ENCODE data around the gene AGA.
A peak's percentile ranks its signal among the peaks of the same experiment; 100 is the strongest.

AGA gene

GRCh38 chr4:177487977-177488376 is 45.7 kb upstream of the AGA start:
- H3K4me3 ChIP-seq (ENCODE audit: insufficient read depth in 1 of 2, low read depth in 1 of 2, low read length in 2 of 2), result no peak overlapping the region
- H2BK120ac ChIP-seq (ENCODE audit: low read depth, low read length), result no peak overlapping the region
- H3K27me3 ChIP-seq (ENCODE audit: control insufficient read depth in 1 of 2, insufficient read depth in 1 of 2, low read length in 2 of 2), result no peaks in the 10 kb centered on the region
- no peak overlapping the region for H3K9ac ChIP-seq (ENCODE audit: low read length)
- no peak overlapping the region for H3K4me2 ChIP-seq (ENCODE audit: low read length, poor library complexity, severe bottlenecking)
- H4K8ac ChIP-seq (ENCODE audit: low read length), result no peak overlapping the region
- H2BK12ac ChIP-seq (ENCODE audit: low read length in 2 of 2), result no peak overlapping the region
- H2BK5ac ChIP-seq (ENCODE audit: low read depth, low read length, poor library complexity, severe bottlenecking), result no peak overlapping the region
- no peak overlapping the region for H2AK5ac ChIP-seq (ENCODE audit: low read length, severe bottlenecking)
- no peaks in the 10 kb centered on the region for H3K9me3 ChIP-seq (ENCODE audit: control insufficient read depth, low read length)
- no peak overlapping the region for H3K18ac ChIP-seq (ENCODE audit: low read depth in 1 of 2, low read length in 2 of 2)
- no peaks in the 10 kb centered on the region for H3K4me1 ChIP-seq (ENCODE audit: control insufficient read depth, insufficient read depth, low read depth, low read length)
- no peak overlapping the region for H3K23ac ChIP-seq (ENCODE audit: low read length in 2 of 2)
- no peaks in the 10 kb centered on the region for H3K36me3 ChIP-seq (ENCODE audit: control insufficient read depth in 1 of 2, insufficient read depth in 2 of 2, low read depth in 1 of 2, low read length in 2 of 2)
- no peak overlapping the region for H3K27ac ChIP-seq (ENCODE audit: low read length, poor library complexity, severe bottlenecking)
- DNase-seq, result no peak
- H3K14ac ChIP-seq (ENCODE audit: low read length in 2 of 2), result no peak overlapping the region
- H2BK15ac ChIP-seq (ENCODE audit: low read depth, poor library complexity, severe bottlenecking), result no peak overlapping the region
- H3K4ac ChIP-seq (ENCODE audit: low read depth in 1 of 2, low read length in 2 of 2), result no peak overlapping the region
- no peak overlapping the region for H2AFZ ChIP-seq (ENCODE audit: low read depth, low read length)
- H3K79me1 ChIP-seq (replicated peaks; ENCODE audit: low read length, poor library complexity, severe bottlenecking), result no peaks in the 10 kb centered on the region
- H4K91ac ChIP-seq (ENCODE audit: low read length), result no peak overlapping the region
- 88% methylated on average over 1 of the region's 1 CpG for WGBS

- Histone ChIP-seq H2AK5ac (ENCODE audit: low read length, severe bottlenecking) (no peak overlapping the region), H3K4me2 (ENCODE audit: low read length, poor library complexity, severe bottlenecking) (no peak overlapping the region), H3K18ac (ENCODE audit: low read depth in 1 of 2, low read length in 2 of 2) (no peak overlapping the region), H3K27me3 (ENCODE audit: control insufficient read depth in 1 of 2, insufficient read depth in 1 of 2, low read length in 2 of 2) (no peaks in the 10 kb centered on the region), H3K36me3 (ENCODE audit: control insufficient read depth in 1 of 2, insufficient read depth in 2 of 2, low read depth in 1 of 2, low read length in 2 of 2) (no peaks in the 10 kb centered on the region), H2BK15ac (ENCODE audit: low read depth, poor library complexity, severe bottlenecking) (no peak overlapping the region), H2BK120ac (ENCODE audit: low read depth, low read length) (no peak overlapping the region), H3K4ac (ENCODE audit: low read depth in 1 of 2, low read length in 2 of 2) (no peak overlapping the region), H3K4me3 (ENCODE audit: insufficient read depth in 1 of 2, low read depth in 1 of 2, low read length in 2 of 2) (no peak overlapping the region), H2AFZ (ENCODE audit: low read depth, low read length) (no peak overlapping the region), H3K14ac (ENCODE audit: low read length in 2 of 2) (no peak overlapping the region), H3K23ac (ENCODE audit: low read length in 2 of 2) (no peak overlapping the region), H3K27ac (ENCODE audit: low read length, poor library complexity, severe bottlenecking) (peak overlapping the region; percentile 56), H3K79me1 (replicated peaks; ENCODE audit: low read length, poor library complexity, severe bottlenecking) (no peaks in the 10 kb centered on the region), H3K4me1 (ENCODE audit: control insufficient read depth, insufficient read depth, low read depth, low read length) (peaks cover 1% of the 10 kb centered on the region), H3K9ac (ENCODE audit: low read length) (no peak overlapping the region), H2BK5ac (ENCODE audit: low read depth, low read length, poor library complexity, severe bottlenecking) (no peak overlapping the region), H4K8ac (ENCODE audit: low read length) (no peak overlapping the region), H2BK12ac (ENCODE audit: low read length in 2 of 2) (no peak overlapping the region), H3K9me3 (ENCODE audit: control insufficient read depth, low read length) (no peaks in the 10 kb centered on the region), H4K91ac (ENCODE audit: low read length) (no peak overlapping the region)
- WGBS, result no CpG with 5 or more reads among the region's 1 CpG
- DNase-seq, result peak; percentile 26
These were observed 43.3 kb upstream of the AGA start for GRCh38 chr4:177485528-177485927.

DNA sequence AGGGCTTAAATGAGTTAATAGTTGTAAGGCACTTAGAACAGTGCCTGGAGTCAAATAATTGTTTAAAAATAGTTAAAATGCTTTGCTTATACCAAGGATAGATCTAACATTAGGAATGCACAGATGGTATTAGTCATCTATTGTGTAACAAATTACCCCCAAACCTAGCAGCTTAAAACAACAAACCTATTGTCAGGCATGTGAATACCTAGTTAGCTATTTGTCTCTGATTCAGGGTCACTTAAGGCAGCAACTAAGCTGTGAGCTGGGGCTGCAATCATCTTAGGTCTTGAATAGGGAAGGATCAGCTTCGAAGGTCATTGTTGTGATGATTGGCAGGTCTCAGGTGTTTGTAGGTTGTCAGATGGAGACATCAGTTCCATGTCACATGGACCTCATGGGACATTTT is 42.4 kb upstream of the AGA start:
- DNase-seq, result peak; percentile 82
- no peak overlapping the region for H3K14ac ChIP-seq (ENCODE audit: low read length in 2 of 2)
- H2AK5ac ChIP-seq (ENCODE audit: low read length, severe bottlenecking), result no peak overlapping the region
- H3K9me3 ChIP-seq (ENCODE audit: control insufficient read depth, low read length), result no peaks in the 10 kb centered on the region
- H4K91ac ChIP-seq (ENCODE audit: low read length), result no peak overlapping the region
- no peaks in the 10 kb centered on the region for H3K36me3 ChIP-seq (ENCODE audit: control insufficient read depth in 1 of 2, insufficient read depth in 2 of 2, low read depth in 1 of 2, low read length in 2 of 2)
- H4K8ac ChIP-seq (ENCODE audit: low read length), result no peak overlapping the region
- H3K18ac ChIP-seq (ENCODE audit: low read depth in 1 of 2, low read length in 2 of 2), result peak overlapping the region in 1 of 2 experiments; percentile 0
- no peak overlapping the region for H2AFZ ChIP-seq (ENCODE audit: low read depth, low read length)
- WGBS, result 44% methylated on average over 1 of the region's 1 CpG
- peaks cover 2% of the 10 kb centered on the region for H3K4me1 ChIP-seq (ENCODE audit: control insufficient read depth, insufficient read depth, low read depth, low read length)
- no peak overlapping the region for H2BK5ac ChIP-seq (ENCODE audit: low read depth, low read length, poor library complexity, severe bottlenecking)
- H2BK15ac ChIP-seq (ENCODE audit: low read depth, poor library complexity, severe bottlenecking), result no peak overlapping the region
- no peak overlapping the region for H3K4ac ChIP-seq (ENCODE audit: low read depth in 1 of 2, low read length in 2 of 2)
- H3K23ac ChIP-seq (ENCODE audit: low read length in 2 of 2), result no peak overlapping the region
- peak overlapping the region; percentile 33 for H3K27ac ChIP-seq (ENCODE audit: low read length, poor library complexity, severe bottlenecking)
- peak overlapping the region in 1 of 2 experiments; percentile 9 for H3K4me3 ChIP-seq (ENCODE audit: insufficient read depth in 1 of 2, low read depth in 1 of 2, low read length in 2 of 2)
- no peak overlapping the region for H2BK12ac ChIP-seq (ENCODE audit: low read length in 2 of 2)
- H3K27me3 ChIP-seq (ENCODE audit: control insufficient read depth in 1 of 2, insufficient read depth in 1 of 2, low read length in 2 of 2), result no peaks in the 10 kb centered on the region
- no peaks in the 10 kb centered on the region for H3K79me1 ChIP-seq (replicated peaks; ENCODE audit: low read length, poor library complexity, severe bottlenecking)
- H2BK120ac ChIP-seq (ENCODE audit: low read depth, low read length), result no peak overlapping the region
- no peak overlapping the region for H3K9ac ChIP-seq (ENCODE audit: low read length)
- no peak overlapping the region for H3K4me2 ChIP-seq (ENCODE audit: low read length, poor library complexity, severe bottlenecking)

GRCh38 chr4:177483760-177484159 is 41.5 kb upstream of the AGA start:
- Histone ChIP-seq H3K4ac (ENCODE audit: low read depth in 1 of 2, low read length in 2 of 2) (no peak overlapping the region), H3K18ac (ENCODE audit: low read depth in 1 of 2, low read length in 2 of 2) (no peak overlapping the region), H2AFZ (ENCODE audit: low read depth, low read length) (no peak overlapping the region), H4K8ac (ENCODE audit: low read length) (no peak overlapping the region), H2AK5ac (ENCODE audit: low read length, severe bottlenecking) (no peak overlapping the region), H2BK120ac (ENCODE audit: low read depth, low read length) (no peak overlapping the region), H4K91ac (ENCODE audit: low read length) (no peak overlapping the region), H3K27me3 (ENCODE audit: control insufficient read depth in 1 of 2, insufficient read depth in 1 of 2, low read length in 2 of 2) (no peaks in the 10 kb centered on the region), H3K23ac (ENCODE audit: low read length in 2 of 2) (no peak overlapping the region), H3K4me3 (ENCODE audit: insufficient read depth in 1 of 2, low read depth in 1 of 2, low read length in 2 of 2) (no peak overlapping the region), H3K79me1 (replicated peaks; ENCODE audit: low read length, poor library complexity, severe bottlenecking) (no peaks in the 10 kb centered on the region), H3K4me2 (ENCODE audit: low read length, poor library complexity, severe bottlenecking) (no peak overlapping the region), H2BK5ac (ENCODE audit: low read depth, low read length, poor library complexity, severe bottlenecking) (no peak overlapping the region), H3K4me1 (ENCODE audit: control insufficient read depth, insufficient read depth, low read depth, low read length) (peaks cover 2% of the 10 kb centered on the region), H3K27ac (ENCODE audit: low read length, poor library complexity, severe bottlenecking) (no peak overlapping the region), H3K9ac (ENCODE audit: low read length) (no peak overlapping the region), H2BK12ac (ENCODE audit: low read length in 2 of 2) (no peak overlapping the region), H3K9me3 (ENCODE audit: control insufficient read depth, low read length) (no peaks in the 10 kb centered on the region), H3K14ac (ENCODE audit: low read length in 2 of 2) (no peak overlapping the region), H2BK15ac (ENCODE audit: low read depth, poor library complexity, severe bottlenecking) (no peak overlapping the region), H3K36me3 (ENCODE audit: control insufficient read depth in 1 of 2, insufficient read depth in 2 of 2, low read depth in 1 of 2, low read length in 2 of 2) (no peaks in the 10 kb centered on the region)
- WGBS, result 80% methylated on average over 3 of the region's 3 CpGs
- no peak for DNase-seq
